NCI-H187 treated with DMSO at 0.1 percent for 48 hours (cell line): Measurements from ENCODE around the gene FBRSL1.
"Not testable (repeated sequence)": the region's sequence is repeated elsewhere in the genome, so short reads cannot be mapped to it uniquely, and the experiment has no call there.

Source experiments
- DNase-seq: peaks from one replicate; lab custom pipeline; 2025; lab: John Stamatoyannopoulos, UW

FBRSL1 gene

GRCh38 chr12:132453361-132454192 is 36.4 kb upstream of the FBRSL1 start:
- no peak for DNase-seq

- no peak for DNase-seq
Observed at GRCh38 chr12:132454193-132454932, 35.6 kb upstream of the FBRSL1 start.

GRCh38 chr12:132454933-132455418 is 35.0 kb upstream of the FBRSL1 start:
- no peak for DNase-seq

- DNase-seq: no peak
Observed at GRCh38 chr12:132455565-132455964, 34.4 kb upstream of the FBRSL1 start.

- DNase-seq: no peak
Observed at GRCh38 chr12:132456186-132456943, 33.6 kb upstream of the FBRSL1 start.

- DNase-seq: no peak
Observed at GRCh38 chr12:132456944-132457495, 32.9 kb upstream of the FBRSL1 start.

GRCh38 chr12:132458441-132458840 is 31.5 kb upstream of the FBRSL1 start:
- no peak for DNase-seq

- no peak for DNase-seq
Observed at GRCh38 chr12:132458846-132459641, 30.9 kb upstream of the FBRSL1 start.

GRCh38 chr12:132460571-132460970 is 29.4 kb upstream of the FBRSL1 start:
- no peak for DNase-seq

- DNase-seq: no peak
Observed at GRCh38 chr12:132461526-132461925, 28.4 kb upstream of the FBRSL1 start.

GRCh38 chr12:132462788-132463187 is 27.2 kb upstream of the FBRSL1 start:
- DNase-seq: no peak

- not testable (repeated sequence) for DNase-seq
Observed at GRCh38 chr12:132463284-132463924, 26.5 kb upstream of the FBRSL1 start.

- not testable (repeated sequence) for DNase-seq
Observed at GRCh38 chr12:132464304-132464703, 25.6 kb upstream of the FBRSL1 start.

GRCh38 chr12:132464820-132465219 is 25.1 kb upstream of the FBRSL1 start:
- DNase-seq: no peak

- DNase-seq: no peak
Observed at GRCh38 chr12:132465269-132466190, 24.4 kb upstream of the FBRSL1 start.

GRCh38 chr12:132466241-132467201 is 23.4 kb upstream of the FBRSL1 start:
- DNase-seq: no peak

GRCh38 chr12:132467511-132467910 is 22.4 kb upstream of the FBRSL1 start:
- DNase-seq: no peak

GRCh38 chr12:132469423-132469822 is 20.5 kb upstream of the FBRSL1 start:
- no peak for DNase-seq
